ENCODE measurements around the gene KRT2.

DNA sequence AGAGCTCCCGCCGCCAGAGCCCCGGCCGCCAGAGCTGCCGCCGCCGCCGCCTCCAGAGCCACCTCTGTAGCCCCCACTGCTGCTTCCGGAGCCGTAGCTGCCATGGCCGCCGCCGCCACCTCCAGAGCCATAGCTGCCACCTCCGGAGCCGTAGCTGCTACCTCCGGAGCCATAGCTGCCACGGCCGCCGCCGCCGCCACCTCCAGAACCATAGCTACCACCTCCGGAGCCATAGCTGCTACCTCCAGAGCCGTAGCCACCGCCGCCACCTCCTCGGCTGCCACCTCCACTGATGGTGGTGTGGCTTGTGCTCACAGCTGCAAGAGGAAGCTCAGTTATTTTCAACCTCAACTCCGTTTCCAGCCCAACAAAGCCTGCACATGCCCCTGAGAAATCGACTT lies 23.3 kb upstream of the KRT2 start:
- TF ChIP-seq, protein P1, sequence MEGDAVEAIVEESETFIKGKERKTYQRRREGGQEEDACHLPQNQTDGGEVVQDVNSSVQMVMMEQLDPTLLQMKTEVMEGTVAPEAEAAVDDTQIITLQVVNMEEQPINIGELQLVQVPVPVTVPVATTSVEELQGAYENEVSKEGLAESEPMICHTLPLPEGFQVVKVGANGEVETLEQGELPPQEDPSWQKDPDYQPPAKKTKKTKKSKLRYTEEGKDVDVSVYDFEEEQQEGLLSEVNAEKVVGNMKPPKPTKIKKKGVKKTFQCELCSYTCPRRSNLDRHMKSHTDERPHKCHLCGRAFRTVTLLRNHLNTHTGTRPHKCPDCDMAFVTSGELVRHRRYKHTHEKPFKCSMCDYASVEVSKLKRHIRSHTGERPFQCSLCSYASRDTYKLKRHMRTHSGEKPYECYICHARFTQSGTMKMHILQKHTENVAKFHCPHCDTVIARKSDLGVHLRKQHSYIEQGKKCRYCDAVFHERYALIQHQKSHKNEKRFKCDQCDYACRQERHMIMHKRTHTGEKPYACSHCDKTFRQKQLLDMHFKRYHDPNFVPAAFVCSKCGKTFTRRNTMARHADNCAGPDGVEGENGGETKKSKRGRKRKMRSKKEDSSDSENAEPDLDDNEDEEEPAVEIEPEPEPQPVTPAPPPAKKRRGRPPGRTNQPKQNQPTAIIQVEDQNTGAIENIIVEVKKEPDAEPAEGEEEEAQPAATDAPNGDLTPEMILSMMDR (IDR thresholded peaks at IDR 0.05), result no peak
- no peak for TF ChIP-seq POLR2A (IDR thresholded peaks at IDR 0.05)

All from Peyer's patch (tissue), 4 donors.